ENCODE measurements around the gene RELN. TPM values are rescaled to one million over a fixed set of nuclear protein-coding genes. Genes with fewer than 3 reads are reported as not detected.
"Not testable (repeated sequence)": the region's sequence is repeated elsewhere in the genome, so short reads cannot be mapped to it uniquely, and the experiment has no call there.

RELN gene
- total RNA-seq, 2 experiments from 2014 or later: not detected

GRCh38 chr7:103914147-103914899, 75.1 kb downstream of the RELN start:
- intact Hi-C loops (cut with DNase I, micrococcal nuclease): no loop called here
- H3K36me3 Mint-ChIP-seq (ENCODE audit: low read depth): no peaks in the 10 kb centered on the region
- peaks cover 9% of the 10 kb centered on the region for H3K27me3 Mint-ChIP-seq
- ATAC-seq: no peak
- peaks cover under 1% of the 10 kb centered on the region for H3K4me1 Mint-ChIP-seq
- POLR2A ChIA-PET: no interaction called here
- H3K9me3 Mint-ChIP-seq (ENCODE audit: low read depth): no peaks in the 10 kb centered on the region
- no peak for DNase-seq
- CTCF ChIA-PET: interaction anchor here (0.6 kb wide), 1 partner anchor 8 kb away, joined by 3 read pairs; no protein-coding TSS in a partner anchor
- no peak overlapping the region for H3K27ac Mint-ChIP-seq
- no peak overlapping the region for H3K4me3 Mint-ChIP-seq

DNA sequence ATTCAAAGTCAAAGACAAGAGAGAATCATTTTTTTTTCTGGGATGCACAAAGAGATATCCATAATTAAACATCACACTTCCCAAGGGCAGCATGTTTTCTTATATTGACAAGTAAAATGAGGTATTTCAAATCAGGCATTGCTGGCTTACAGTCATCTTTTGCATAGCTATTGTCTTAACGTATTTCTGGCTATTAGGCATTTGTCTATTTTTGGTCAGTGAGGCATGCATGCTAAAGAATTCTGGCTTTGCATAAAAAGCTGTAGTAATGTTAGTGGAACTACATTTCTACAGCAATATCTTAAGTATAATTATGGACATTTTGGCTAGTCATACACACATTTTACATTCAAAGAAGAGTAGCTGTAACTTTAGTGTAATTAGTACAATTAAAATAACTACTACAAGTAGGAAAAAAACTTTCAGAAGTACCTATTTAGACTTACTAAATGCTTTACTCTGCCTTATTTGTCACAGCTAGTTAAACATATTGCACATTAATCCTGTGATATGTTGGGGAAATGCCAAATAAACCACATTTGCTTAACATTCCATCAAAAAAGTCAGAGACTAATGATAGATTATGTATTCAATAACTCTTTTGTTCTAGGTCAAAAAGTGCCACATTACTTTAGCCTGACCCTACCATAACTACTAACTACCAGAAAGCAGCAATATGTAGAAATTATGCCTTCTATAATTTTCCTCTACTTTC, 76.4 kb downstream of the RELN start:
- POLR2A ChIA-PET: no interaction called here
- Mint-ChIP-seq H3K4me3 (no peak overlapping the region), H3K4me1 (no peaks in the 10 kb centered on the region), H3K36me3 (ENCODE audit: low read depth) (no peaks in the 10 kb centered on the region), H3K27ac (no peak overlapping the region), H3K9me3 (ENCODE audit: low read depth) (no peaks in the 10 kb centered on the region), H3K27me3 (peaks cover 9% of the 10 kb centered on the region)
- DNase-seq (no peak), ATAC-seq (no peak)
- intact Hi-C loops (cut with DNase I, micrococcal nuclease): no loop called here
- CTCF ChIA-PET: no interaction called here

DNA sequence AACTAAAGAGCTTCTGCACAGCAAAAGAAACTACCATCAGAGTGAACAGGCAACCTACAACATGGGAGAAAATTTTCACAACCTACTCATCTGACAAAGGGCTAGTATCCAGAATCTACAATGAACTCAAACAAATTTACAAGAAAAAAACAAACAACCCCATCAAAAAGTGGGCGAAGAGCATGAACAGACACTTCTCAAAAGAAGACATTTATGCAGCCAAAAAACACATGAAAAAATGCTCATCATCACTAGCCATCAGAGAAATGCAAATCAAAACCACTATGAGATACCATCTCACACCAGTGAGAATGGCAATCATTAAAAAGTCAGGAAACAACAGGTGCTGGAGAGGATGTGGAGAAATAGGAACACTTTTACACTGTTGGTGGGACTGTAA, 78.4 kb downstream of the RELN start:
- intact Hi-C loops (cut with DNase I, micrococcal nuclease); ATAC-seq; H3K4me1 Mint-ChIP-seq; H3K27ac Mint-ChIP-seq; CTCF ChIA-PET; H3K9me3 Mint-ChIP-seq (ENCODE audit: low read depth); H3K36me3 Mint-ChIP-seq (ENCODE audit: low read depth); H3K4me3 Mint-ChIP-seq; DNase-seq; POLR2A ChIA-PET; H3K27me3 Mint-ChIP-seq: not testable (repeated sequence)

- ATAC-seq (no peak), DNase-seq (no peak)
- CTCF ChIA-PET: interaction anchor here (0.8 kb wide), 2 partner anchors 8 to 29 kb away, joined by 3 read pairs; no protein-coding TSS in a partner anchor
- Mint-ChIP-seq H3K9me3 (ENCODE audit: low read depth) (no peaks in the 10 kb centered on the region), H3K36me3 (ENCODE audit: low read depth) (no peaks in the 10 kb centered on the region), H3K27ac (no peak overlapping the region), H3K4me1 (no peaks in the 10 kb centered on the region), H3K4me3 (no peak overlapping the region), H3K27me3 (no peaks in the 10 kb centered on the region)
- POLR2A ChIA-PET: no interaction called here
- intact Hi-C loops (cut with DNase I, micrococcal nuclease): no loop called here
These were observed 83.5 kb downstream of the RELN start for GRCh38 chr7:103905997-103906396.

DNA sequence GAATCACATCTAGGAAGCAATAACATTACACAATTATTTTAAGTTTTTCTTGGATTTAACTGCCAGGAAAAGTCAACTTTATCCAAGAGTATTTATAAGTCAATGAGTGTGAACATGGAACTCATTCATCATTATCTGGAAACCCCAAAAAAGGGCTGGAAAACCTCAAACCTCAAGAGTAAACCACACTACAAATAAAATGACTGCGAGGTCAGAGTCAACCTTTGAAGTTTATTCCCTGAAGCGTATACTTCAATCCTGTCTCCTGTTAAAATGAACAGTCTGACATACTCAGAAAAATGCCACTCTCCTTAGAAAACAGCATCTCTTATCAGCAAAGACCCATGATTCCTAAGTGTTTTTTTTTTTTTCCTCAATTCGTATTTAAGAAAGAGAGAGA, 86.5 kb downstream of the RELN start:
- H3K4me3 Mint-ChIP-seq: no peak overlapping the region
- H3K27ac Mint-ChIP-seq: no peak overlapping the region
- H3K9me3 Mint-ChIP-seq (ENCODE audit: low read depth): no peaks in the 10 kb centered on the region
- CTCF ChIA-PET: no interaction called here
- POLR2A ChIA-PET: no interaction called here
- no peaks in the 10 kb centered on the region for H3K36me3 Mint-ChIP-seq (ENCODE audit: low read depth)
- no peak for DNase-seq
- intact Hi-C loops (cut with DNase I, micrococcal nuclease): no loop called here
- H3K27me3 Mint-ChIP-seq: no peaks in the 10 kb centered on the region
- ATAC-seq: no peak
- H3K4me1 Mint-ChIP-seq: no peaks in the 10 kb centered on the region

GRCh38 chr7:103896826-103897225, 92.6 kb downstream of the RELN start:
- H3K9me3 Mint-ChIP-seq (ENCODE audit: low read depth); H3K36me3 Mint-ChIP-seq (ENCODE audit: low read depth); H3K4me1 Mint-ChIP-seq; H3K27ac Mint-ChIP-seq; ATAC-seq; POLR2A ChIA-PET; intact Hi-C loops (cut with DNase I, micrococcal nuclease); H3K4me3 Mint-ChIP-seq; H3K27me3 Mint-ChIP-seq; DNase-seq; CTCF ChIA-PET: not testable (repeated sequence)

GRCh38 chr7:103894656-103895596, 94.5 kb downstream of the RELN start:
- Mint-ChIP-seq H3K4me1 (no peaks in the 10 kb centered on the region), H3K4me3 (no peak overlapping the region), H3K9me3 (ENCODE audit: low read depth) (no peaks in the 10 kb centered on the region), H3K27ac (no peak overlapping the region), H3K27me3 (peaks cover 10% of the 10 kb centered on the region), H3K36me3 (ENCODE audit: low read depth) (no peaks in the 10 kb centered on the region)
- CTCF ChIA-PET: no interaction called here
- POLR2A ChIA-PET: no interaction called here
- intact Hi-C loops (cut with DNase I, micrococcal nuclease): no loop called here
- ATAC-seq (no peak), DNase-seq (no peak)

- intact Hi-C loops (cut with DNase I, micrococcal nuclease): no loop called here
- Mint-ChIP-seq H3K9me3 (ENCODE audit: low read depth) (no peaks in the 10 kb centered on the region), H3K27me3 (peaks cover 12% of the 10 kb centered on the region), H3K27ac (no peak overlapping the region), H3K36me3 (ENCODE audit: low read depth) (no peaks in the 10 kb centered on the region), H3K4me3 (no peak overlapping the region), H3K4me1 (no peaks in the 10 kb centered on the region)
- ChIA-PET CTCF (no interaction called here), POLR2A (no interaction called here)
- no peak for DNase-seq
- no peak for ATAC-seq
These were observed 96.1 kb downstream of the RELN start for GRCh38 chr7:103893350-103893749.

DNA sequence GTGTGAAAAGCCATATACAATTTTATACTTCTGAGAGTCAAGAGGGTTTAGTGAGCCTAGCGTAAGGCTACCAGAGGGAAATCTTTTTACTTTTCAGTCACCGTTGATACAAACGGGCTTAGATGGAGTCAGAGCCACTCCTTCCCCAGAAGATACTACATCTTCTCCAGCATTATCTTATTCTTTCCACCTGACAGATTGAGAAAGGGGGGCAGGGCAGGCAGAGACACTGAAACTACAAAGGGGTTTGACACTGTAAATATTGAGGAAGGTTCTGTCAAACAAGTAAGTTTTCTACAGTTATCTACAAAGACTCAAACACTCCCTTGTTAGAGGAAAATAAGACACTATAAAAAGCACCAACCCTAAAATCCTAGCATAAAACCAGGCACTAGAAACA, 100.0 kb downstream of the RELN start:
- intact Hi-C loops (cut with DNase I, micrococcal nuclease): no loop called here
- ATAC-seq: no peak
- H3K4me1 Mint-ChIP-seq: no peaks in the 10 kb centered on the region
- peaks cover 8% of the 10 kb centered on the region for H3K27me3 Mint-ChIP-seq
- POLR2A ChIA-PET: no interaction called here
- H3K4me3 Mint-ChIP-seq: no peak overlapping the region
- H3K36me3 Mint-ChIP-seq (ENCODE audit: low read depth): no peaks in the 10 kb centered on the region
- CTCF ChIA-PET: no interaction called here
- no peak for DNase-seq
- no peak overlapping the region for H3K27ac Mint-ChIP-seq
- H3K9me3 Mint-ChIP-seq (ENCODE audit: low read depth): no peaks in the 10 kb centered on the region

DNA sequence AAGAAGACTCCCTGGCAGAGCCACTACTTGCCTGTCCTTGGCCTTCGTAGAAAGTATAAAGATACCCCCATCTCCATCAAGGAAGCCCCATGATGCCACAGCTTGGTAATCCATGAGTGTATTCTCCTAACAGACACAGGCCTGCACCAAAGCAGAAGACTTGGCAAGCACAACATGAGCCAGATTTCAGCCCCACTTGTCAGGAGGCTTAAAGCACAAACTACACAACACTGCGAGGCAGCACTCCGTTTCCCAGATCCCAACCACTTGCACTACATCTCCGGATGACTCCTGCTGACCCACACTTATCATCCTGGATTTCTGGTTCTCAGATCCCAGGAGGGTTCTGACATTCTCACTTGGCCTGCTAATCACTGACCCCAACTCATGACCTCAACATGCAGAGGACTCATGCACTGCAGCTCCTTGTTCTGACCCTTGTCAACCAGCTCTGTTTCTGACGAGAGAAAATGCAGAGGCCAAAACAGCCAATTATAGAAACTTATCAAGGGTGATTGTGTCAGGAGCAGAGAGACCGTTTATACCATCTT, 100.8 kb downstream of the RELN start:
- no peaks in the 10 kb centered on the region for H3K36me3 Mint-ChIP-seq (ENCODE audit: low read depth)
- no peak overlapping the region for H3K4me3 Mint-ChIP-seq
- POLR2A ChIA-PET: no interaction called here
- intact Hi-C loops (cut with DNase I, micrococcal nuclease): no loop called here
- peaks cover 2% of the 10 kb centered on the region for H3K9me3 Mint-ChIP-seq (ENCODE audit: low read depth)
- no peak for DNase-seq
- no peaks in the 10 kb centered on the region for H3K4me1 Mint-ChIP-seq
- H3K27me3 Mint-ChIP-seq: peaks cover 10% of the 10 kb centered on the region
- no peak overlapping the region for H3K27ac Mint-ChIP-seq
- no peak for ATAC-seq
- CTCF ChIA-PET: interaction anchor here (1.2 kb wide), 1 partner anchor 9 kb away, joined by 3 read pairs; no protein-coding TSS in a partner anchor

DNA sequence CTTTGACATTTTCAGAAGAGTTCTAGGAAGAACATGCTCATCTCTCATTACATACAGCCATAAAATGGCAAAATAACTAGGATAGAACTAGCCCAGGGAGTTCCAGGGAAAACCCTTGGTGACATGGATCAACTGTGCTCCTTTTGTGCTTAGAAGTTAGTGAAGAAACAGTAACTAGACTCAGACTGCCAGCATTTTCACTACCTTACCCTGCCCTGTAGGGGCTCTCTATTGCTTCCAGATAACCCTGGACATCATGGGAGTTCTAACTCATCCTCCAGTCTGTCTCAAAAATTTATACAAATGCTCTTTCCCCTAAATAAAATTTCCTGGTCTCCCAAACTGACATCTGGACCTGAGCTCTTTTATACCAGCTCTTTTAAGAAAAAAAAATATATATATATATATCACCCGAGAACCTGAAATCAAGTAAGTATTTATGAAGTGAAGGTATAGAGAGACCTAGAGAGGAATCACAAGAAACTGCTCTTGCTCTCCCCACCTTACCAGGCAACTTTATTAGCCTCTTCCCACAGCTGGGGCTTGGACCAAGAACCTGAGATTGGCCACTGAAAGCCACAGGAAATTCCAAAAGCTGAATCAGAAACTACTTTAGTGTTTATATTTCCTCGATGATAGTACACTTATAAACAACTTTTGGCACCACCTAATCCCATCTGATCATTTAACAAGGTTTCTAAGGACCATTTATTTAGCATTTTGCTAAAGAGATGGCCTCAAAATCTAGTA, 101.4 kb downstream of the RELN start:
- H3K4me1 Mint-ChIP-seq: no peaks in the 10 kb centered on the region
- intact Hi-C loops (cut with DNase I, micrococcal nuclease): no loop called here
- peaks cover 2% of the 10 kb centered on the region for H3K9me3 Mint-ChIP-seq (ENCODE audit: low read depth)
- DNase-seq (no peak), ATAC-seq (no peak)
- POLR2A ChIA-PET: no interaction called here
- H3K27me3 Mint-ChIP-seq: peaks cover 14% of the 10 kb centered on the region
- no peak overlapping the region for H3K27ac Mint-ChIP-seq
- no peak overlapping the region for H3K4me3 Mint-ChIP-seq
- CTCF ChIA-PET: interaction anchor here (1.2 kb wide), 1 partner anchor 8 kb away, joined by 3 read pairs; no protein-coding TSS in a partner anchor
- H3K36me3 Mint-ChIP-seq (ENCODE audit: low read depth): no peaks in the 10 kb centered on the region

Measured in activated CD4-positive, alpha-beta T cell treated with anti-CD3 and anti-CD28 coated beads for 36 hours (primary cell).